ENCODE data around the gene CAVIN2. TPM values are rescaled to one million over a fixed set of nuclear protein-coding genes. Genes with fewer than 3 reads are reported as not detected.

CAVIN2 gene
- not detected in 2 replicates for total RNA-seq

- intact Hi-C loops (cut with micrococcal nuclease) = no loop called here
Measured at GRCh38 chr2:191846515-191847476, at the start of gene CAVIN2. CAVIN2 (minus strand) TSS chr2:191847088; CDS start chr2:191846925, 163 bp downstream.

DNA sequence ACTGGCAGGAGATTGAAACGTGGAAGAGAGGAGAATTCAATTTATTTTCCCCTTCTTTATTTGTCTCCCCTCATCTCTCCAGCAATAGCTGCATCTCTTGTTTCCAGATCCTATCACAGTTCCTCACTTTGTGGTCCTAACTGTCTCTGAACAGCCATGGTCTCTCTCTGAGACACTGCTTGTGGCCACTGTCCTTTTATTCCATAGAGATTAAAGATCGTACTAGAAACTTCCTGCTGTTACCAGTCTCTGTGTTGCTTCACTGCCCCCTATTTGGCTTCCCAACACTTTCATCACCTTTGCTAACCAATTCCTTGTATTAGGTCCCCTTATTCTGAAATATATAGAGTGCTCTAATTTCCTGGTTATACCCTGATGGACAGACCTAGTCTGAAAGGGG lies 48.9 kb upstream of the CAVIN2 start:
- intact Hi-C loops (cut with micrococcal nuclease) = no loop called here

DNA sequence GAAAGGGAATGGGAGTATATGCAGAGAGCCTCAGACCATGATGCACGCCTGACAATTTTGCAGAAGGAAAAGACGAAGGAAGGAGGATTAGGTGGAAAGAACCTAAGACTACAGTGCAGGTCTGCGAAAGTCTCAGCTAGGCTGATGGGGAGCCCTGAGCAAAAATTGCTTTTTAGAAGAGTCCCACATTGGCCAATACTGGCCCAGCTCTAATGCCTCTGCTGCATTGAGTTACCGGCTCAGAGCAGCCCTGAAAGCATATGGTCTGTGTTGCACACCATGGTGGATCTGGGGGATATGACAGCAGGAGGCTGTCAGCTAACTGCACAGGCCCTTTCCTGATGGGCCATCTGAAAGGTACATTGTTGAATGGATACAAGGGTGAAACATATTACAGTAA lies 48.3 kb upstream of the CAVIN2 start:
- intact Hi-C loops (cut with micrococcal nuclease) = no loop called here

DNA sequence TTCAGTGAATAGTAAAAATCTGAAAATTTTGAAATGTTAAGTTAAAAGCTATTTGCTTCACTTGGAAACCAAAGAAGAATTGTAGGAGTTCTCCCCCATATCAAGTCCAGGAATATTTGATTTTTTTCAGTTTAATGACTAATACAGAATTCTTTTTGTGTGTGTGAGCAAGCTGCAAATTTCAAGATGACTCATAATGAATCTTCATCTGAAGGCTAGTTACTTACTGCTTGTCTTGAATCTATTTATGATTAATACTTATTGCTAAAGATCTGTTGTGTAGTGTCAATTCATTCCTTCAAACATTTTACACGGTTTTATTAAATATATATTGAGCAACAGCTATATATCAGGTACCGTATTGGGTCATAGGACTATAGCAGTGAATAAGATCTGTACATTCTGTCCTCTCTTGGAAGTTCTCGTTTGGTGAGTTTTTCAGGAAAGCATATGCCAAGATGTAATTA lies 47.8 kb upstream of the CAVIN2 start:
- intact Hi-C loops (cut with micrococcal nuclease) = no loop called here

- intact Hi-C loops (cut with micrococcal nuclease) = no loop called here
Measured at GRCh38 chr2:191892391-191892790, 45.5 kb upstream of the CAVIN2 start.

- intact Hi-C loops (cut with micrococcal nuclease) = no loop called here
Measured at GRCh38 chr2:191891656-191892055, 44.8 kb upstream of the CAVIN2 start.

DNA sequence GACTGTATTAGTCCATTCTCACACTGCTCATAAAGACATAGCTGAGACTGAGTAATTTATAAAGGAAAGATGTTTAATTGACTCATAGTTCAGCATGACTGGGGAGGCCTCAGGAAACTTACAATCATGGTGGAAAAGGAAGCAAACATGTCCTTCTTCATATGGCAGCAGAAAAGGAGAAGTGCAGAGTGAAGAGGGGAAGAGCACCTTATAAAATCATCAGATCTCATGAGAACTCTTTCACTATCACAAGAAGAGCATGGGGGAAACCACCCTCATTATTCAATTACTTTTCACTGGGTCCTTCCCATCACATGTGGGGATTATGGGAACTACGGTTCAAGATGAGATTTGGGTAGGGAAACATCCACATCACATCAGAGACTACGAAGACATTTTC lies 43.0 kb upstream of the CAVIN2 start:
- intact Hi-C loops (cut with micrococcal nuclease) = no loop called here

GRCh38 chr2:191888400-191889166 lies 41.7 kb upstream of the CAVIN2 start:
- intact Hi-C loops (cut with micrococcal nuclease) = no loop called here

DNA sequence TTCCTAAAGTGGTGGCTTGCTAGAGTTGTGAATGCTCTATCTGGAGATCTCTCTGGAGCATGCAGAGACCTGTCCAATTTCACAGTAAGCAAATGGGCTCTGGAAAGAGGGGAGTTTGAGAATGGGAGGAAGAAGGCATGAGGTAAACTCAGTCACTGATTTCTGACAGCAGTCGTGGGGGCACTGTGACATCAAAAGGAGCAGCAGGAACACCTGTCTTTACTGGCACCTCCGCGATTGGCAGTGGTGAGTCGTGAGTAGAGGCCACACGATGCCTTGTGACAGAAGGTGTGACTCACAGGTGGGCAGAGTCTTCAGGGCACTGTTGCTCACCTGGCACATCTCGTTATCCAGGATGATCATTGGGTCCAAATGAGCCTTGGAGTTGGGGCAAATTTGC lies 38.8 kb upstream of the CAVIN2 start:
- intact Hi-C loops (cut with micrococcal nuclease) = no loop called here

DNA sequence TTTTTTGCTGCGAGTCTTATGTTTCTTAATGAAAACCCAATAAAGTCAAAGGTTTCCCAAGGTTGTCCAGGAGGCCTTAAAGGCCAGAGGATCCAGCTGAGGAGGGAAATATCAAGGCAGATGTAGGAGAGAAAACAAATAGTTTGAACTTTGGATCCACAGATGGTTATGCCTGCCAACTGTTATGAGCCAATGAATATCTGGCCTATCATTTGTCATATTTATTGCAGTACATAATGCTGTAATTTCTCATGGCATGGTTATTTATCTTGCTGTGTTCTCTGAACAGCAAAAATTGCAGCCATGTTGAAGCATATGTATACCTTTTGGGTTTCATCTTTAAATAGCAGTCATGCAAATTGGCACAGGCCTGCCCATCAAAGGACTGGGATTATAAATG lies 38.2 kb upstream of the CAVIN2 start:
- intact Hi-C loops (cut with micrococcal nuclease) = no loop called here

DNA sequence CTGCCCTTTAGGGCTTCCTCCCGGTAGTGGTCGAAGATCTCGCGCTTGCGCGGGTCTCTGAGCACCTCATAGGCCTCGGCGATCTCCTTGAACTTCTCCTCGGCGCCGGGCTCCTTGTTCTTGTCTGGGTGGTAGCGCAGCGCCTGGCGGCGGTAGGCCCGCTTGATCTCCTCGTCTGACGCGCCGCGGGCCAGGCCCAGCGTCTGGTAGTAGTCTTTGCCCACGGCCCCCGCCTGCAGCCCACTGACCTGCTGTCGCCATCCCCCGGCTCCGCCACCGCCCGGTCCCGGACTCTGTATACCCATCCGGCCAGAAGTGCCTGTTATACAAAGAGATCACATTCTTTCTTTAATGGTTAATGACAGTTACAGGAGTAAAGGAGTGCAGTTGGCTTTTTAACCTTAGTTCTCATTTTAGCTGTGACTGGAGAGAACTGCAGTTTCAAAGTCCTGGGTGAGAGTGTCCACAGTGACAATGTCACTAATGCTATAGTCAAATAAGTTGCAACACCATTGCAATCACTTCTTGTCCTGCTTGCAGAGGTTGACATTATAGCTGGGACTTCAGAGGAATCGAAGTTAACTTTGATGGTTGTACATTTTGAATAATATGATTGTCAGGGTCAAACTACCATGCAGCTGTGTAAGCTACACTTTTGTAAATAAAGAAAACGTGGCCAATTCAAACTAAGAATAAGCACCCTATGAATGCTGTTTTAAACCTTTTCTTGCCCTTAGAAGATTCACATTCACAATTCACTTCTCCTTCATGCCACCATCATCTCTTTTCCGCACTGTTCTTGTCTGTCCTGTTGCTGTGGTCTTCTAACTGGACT lies 35.3 kb upstream of the CAVIN2 start:
- intact Hi-C loops (cut with micrococcal nuclease) = no loop called here

- intact Hi-C loops (cut with micrococcal nuclease) = no loop called here
Measured at GRCh38 chr2:191878548-191879279, 31.8 kb upstream of the CAVIN2 start.

DNA sequence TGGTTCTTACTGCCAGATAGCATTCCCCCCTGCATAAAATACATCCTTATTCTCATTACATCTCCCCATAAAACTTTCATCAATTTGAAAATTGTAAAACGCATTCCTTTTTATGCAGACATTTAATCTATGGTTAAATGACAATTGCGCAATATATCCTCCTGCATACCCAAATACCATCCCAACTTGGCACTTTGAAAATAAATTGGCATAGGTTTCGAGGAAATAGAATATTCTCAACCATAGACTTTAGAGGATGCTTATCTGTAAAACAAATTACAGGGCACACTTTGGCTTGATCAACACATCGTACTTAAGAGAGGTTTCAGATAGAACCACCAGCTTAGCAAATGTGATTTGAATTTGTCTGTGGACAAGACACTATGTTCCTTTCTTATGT lies 31.0 kb upstream of the CAVIN2 start:
- intact Hi-C loops (cut with micrococcal nuclease) = no loop called here

GRCh38 chr2:191875859-191876258 lies 29.0 kb upstream of the CAVIN2 start:
- intact Hi-C loops (cut with micrococcal nuclease) = no loop called here

DNA sequence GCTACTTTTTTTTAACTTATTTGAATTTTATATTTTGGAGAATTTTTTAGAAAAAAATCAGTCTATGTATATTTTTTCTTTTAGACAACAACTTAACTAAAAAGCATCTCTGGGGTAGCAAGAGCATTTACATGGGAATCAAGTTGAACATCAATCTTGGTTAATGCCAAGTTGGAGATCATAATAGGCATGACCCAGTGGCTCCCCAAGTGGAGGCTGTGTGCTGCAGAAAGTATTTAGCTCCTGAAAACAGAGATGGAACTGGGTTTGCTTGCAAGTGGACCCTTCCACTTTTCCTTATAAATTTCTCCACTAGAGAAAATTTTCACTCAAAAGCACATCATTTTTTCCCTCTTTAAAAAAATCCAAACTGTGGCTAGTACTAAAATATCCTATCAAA lies 23.9 kb upstream of the CAVIN2 start:
- intact Hi-C loops (cut with micrococcal nuclease) = no loop called here

DNA sequence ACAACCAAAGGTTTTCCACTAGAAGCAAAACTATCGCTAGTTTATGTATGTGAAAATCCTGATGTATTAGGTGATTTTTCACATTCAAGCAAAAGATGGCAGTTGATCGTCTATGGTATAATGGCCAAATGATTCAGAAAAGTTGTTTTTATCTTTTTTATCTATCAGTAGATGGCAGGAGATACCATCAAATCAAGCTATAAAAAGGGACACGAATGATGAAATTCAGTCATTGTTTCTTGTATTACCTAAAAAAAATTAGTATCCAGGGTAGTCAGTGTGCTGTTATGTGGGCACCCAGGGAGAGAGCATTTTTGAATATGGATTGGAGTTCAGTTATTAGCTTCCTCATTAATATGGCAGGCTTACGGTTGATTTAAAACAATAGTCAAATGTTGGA lies 22.9 kb upstream of the CAVIN2 start:
- intact Hi-C loops (cut with micrococcal nuclease) = no loop called here

DNA sequence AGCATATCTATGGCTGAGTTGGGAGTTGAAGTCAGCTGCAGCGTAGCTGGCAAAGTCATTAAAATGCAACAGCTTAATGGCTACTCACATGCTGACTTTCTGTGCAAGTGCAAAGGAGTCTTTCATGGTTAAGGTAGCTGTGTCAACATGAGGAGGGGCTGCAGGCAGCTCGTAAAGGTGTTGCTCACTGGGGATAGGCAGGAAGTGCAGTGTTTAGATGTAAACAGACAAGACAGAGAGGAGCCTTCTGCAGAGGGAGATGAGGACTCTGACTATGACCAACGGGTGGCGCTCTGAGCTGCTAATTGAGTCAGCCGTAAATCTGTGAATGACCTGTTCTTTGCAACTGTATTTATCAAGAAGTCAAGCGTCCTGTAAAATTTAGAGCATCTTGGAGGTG lies 22.3 kb upstream of the CAVIN2 start:
- intact Hi-C loops (cut with micrococcal nuclease) = no loop called here

- intact Hi-C loops (cut with micrococcal nuclease) = no loop called here
Measured at GRCh38 chr2:191867507-191867847, 20.6 kb upstream of the CAVIN2 start.

GRCh38 chr2:191866675-191867506 lies 20.0 kb upstream of the CAVIN2 start:
- intact Hi-C loops (cut with micrococcal nuclease) = no loop called here

- intact Hi-C loops (cut with micrococcal nuclease) = no loop called here
Measured at GRCh38 chr2:191866195-191866594, 19.3 kb upstream of the CAVIN2 start.
